CD14-positive monocyte (primary cell): ENCODE data around the gene DLK2. TPM values are rescaled to one million over a fixed set of nuclear protein-coding genes. Genes with fewer than 3 reads are reported as not detected.
"Not testable (repeated sequence)": the region's sequence is repeated elsewhere in the genome, so short reads cannot be mapped to it uniquely, and the experiment has no call there.

Experiments
- DNase-seq, 3 donors: peaks; one replicate each; pipeline ENCODE4 v3.0.0-alpha.2; 2011 to 2022
- H2AFZ ChIP-seq: 2 replicates; pipeline ENCODE4 v1.6.0; 2012; ENCODE audit warnings: mild to moderate bottlenecking, low read depth, low read length, inconsistent platforms; ENCODE audit not compliant: insufficient read depth, poor library complexity, severe bottlenecking
- H3K27ac ChIP-seq, 2 donors: 1 replicate in 1 of 2; 2 replicates in 1 of 2; pipeline ENCODE4 v1.5.1; 2012 to 2013; ENCODE audit warnings: low read length in 2 of 2, control low read depth in 1 of 2, inconsistent platforms in 1 of 2, low read depth in 1 of 2, mild to moderate bottlenecking in 1 of 2
- H3K27me3 ChIP-seq, 2 donors: one replicate each; pipeline versions ENCODE4 v1.6.0 to v1.6.1; 2011 to 2013; ENCODE audit warnings: low read length in 2 of 2; ENCODE audit not compliant: control insufficient read depth in 2 of 2, insufficient read depth in 2 of 2
- H3K36me3 ChIP-seq, 2 donors: replicated peaks in 1 of 2; 1 replicate in 1 of 2; 2 replicates in 1 of 2; pipeline versions ENCODE4 v1.5.1 to v1.6.1; 2012 to 2013; ENCODE audit warnings: low read length in 2 of 2, control low read depth in 1 of 2, inconsistent platforms in 1 of 2, mild to moderate bottlenecking in 1 of 2; ENCODE audit not compliant: insufficient read depth in 2 of 2, control insufficient read depth in 1 of 2
- H3K4me1 ChIP-seq, 2 donors: 1 replicate in 1 of 2; 2 replicates in 1 of 2; pipeline versions ENCODE4 v1.5.1 to v1.6.1; 2012 to 2013; ENCODE audit warnings: low read length in 2 of 2, control low read depth in 1 of 2, inconsistent platforms in 1 of 2, mild to moderate bottlenecking in 1 of 2, moderate library complexity in 1 of 2; ENCODE audit not compliant: insufficient read depth in 2 of 2, control insufficient read depth in 1 of 2
- H3K4me2 ChIP-seq: replicated peaks from 2 replicates; pipeline ENCODE3; 2012; ENCODE audit warnings: low read length, moderate library complexity, mild to moderate bottlenecking; ENCODE audit not compliant: poor library complexity, severe bottlenecking; ENCODE audit errors: extremely low read depth
- H3K4me3 ChIP-seq, 3 experiments: fragments of 200-600 bp in 1 of 3; sonication (generic) in 1 of 3; replicated peaks in 1 of 3; 1 replicate in 2 of 3; 2 replicates in 1 of 3; pipeline ENCODE4 v1.5.1; 2011 to 2013; ENCODE audit warnings: low read length in 3 of 3, mild to moderate bottlenecking in 3 of 3, control low read depth in 2 of 3, low read depth in 2 of 3, inconsistent platforms in 1 of 3, moderate library complexity in 1 of 3
- H3K79me2 ChIP-seq: 2 replicates; pipeline ENCODE4 v1.6.0; 2012; ENCODE audit warnings: mild to moderate bottlenecking, control low read depth, inconsistent platforms, low read length, moderate library complexity; ENCODE audit not compliant: insufficient read depth
- H3K9ac ChIP-seq: 2 replicates; pipeline ENCODE4 v1.6.0; 2017; ENCODE audit warnings: low read length, mild to moderate bottlenecking; ENCODE audit not compliant: insufficient read depth, poor library complexity, severe bottlenecking
- H3K9me3 ChIP-seq, 2 donors: replicated peaks in 1 of 2; 1 replicate in 1 of 2; 2 replicates in 1 of 2; pipeline versions ENCODE4 v1.5.1 to v1.6.1; 2012 to 2013; ENCODE audit warnings: low read length in 2 of 2, control low read depth in 1 of 2; ENCODE audit not compliant: control insufficient read depth in 1 of 2, insufficient read depth in 1 of 2
- H4K20me1 ChIP-seq: 2 replicates; pipeline ENCODE4 v1.6.0; 2012; ENCODE audit warnings: mild to moderate bottlenecking, low read length, control low read depth, moderate library complexity; ENCODE audit not compliant: insufficient read depth
- H3K27ac Mint-ChIP-seq, 7 donors: one replicate each; pipeline ENCODE4 v1.8.0; 2020; ENCODE audit warnings: mild to moderate bottlenecking in 7 of 7, mixed read lengths in 7 of 7, moderate library complexity in 6 of 7, inconsistent platforms in 2 of 7
- H3K27me3 Mint-ChIP-seq, 3 donors: one replicate each; pipeline ENCODE4 v1.8.0; 2021 to 2022; ENCODE audit warnings: low read depth in 3 of 3, mild to moderate bottlenecking in 3 of 3, mixed read lengths in 3 of 3, moderate library complexity in 3 of 3, inconsistent platforms in 1 of 3
- H3K36me3 Mint-ChIP-seq, 2 donors: one replicate each; pipeline ENCODE4 v1.8.0; 2020; ENCODE audit warnings: mixed read lengths in 2 of 2, inconsistent platforms in 1 of 2, mild to moderate bottlenecking in 1 of 2
- H3K4me1 Mint-ChIP-seq: one replicate; pipeline ENCODE4 v1.8.0; 2020; ENCODE audit warnings: mild to moderate bottlenecking, mixed read lengths
- H3K4me3 Mint-ChIP-seq, 2 donors: one replicate each; pipeline ENCODE4 v1.8.0; 2020; ENCODE audit warnings: mild to moderate bottlenecking in 2 of 2, mixed read lengths in 2 of 2, moderate library complexity in 1 of 2
- H3K9me3 Mint-ChIP-seq, 7 donors: one replicate each; pipeline ENCODE4 v1.8.0; 2020 to 2022; ENCODE audit warnings: mixed read lengths in 7 of 7, mild to moderate bottlenecking in 6 of 7, moderate library complexity in 6 of 7, inconsistent platforms in 2 of 7
- CTCF ChIP-seq: fragments of 200-600 bp; IDR thresholded peaks from one replicate; pipeline ENCODE4 v1.8.0; 2022; ENCODE audit warnings: antibody characterized with exemption, mild to moderate bottlenecking
- WGBS: methylation state at CpG from one replicate; pipeline ENCODE4 v1.1.5; 2013; ENCODE audit warnings: missing lambda C conversion rate; ENCODE audit not compliant: insufficient coverage; 5-methylcytosine and 5-hydroxymethylcytosine counted together
- intact Hi-C, 2 donors: fragments of 100-400 bp; cut with micrococcal nuclease; formaldehyde crosslinking; loops; one replicate each; pipeline versions ENCODE4 v1.15.0 to v1.15.1; 2023
- polyA plus RNA-seq, 3 donors: library from polyadenylated mRNA; depleted of rRNA in 1 of 3; unstranded in 2 of 3; stranded (reverse) in 1 of 3; fragments of 300-500 nt in 2 of 3; fragments of >200 nt in 1 of 3; fragmentation: Illumina TruSeq in 2 of 3; gene quantifications; 1 replicate in 2 of 3; 2 replicates in 1 of 3; pipeline ENCODE4 v1.2.3, GENCODE V29; 2012 to 2021

The DLK2 gene
- polyA plus RNA-seq, 3 donors: 0.08 TPM; not detected in 2

- no peaks in the 10 kb centered on the region for H3K79me2 ChIP-seq
- Mint-ChIP-seq H3K36me3 (no peaks in the 10 kb centered on the region), H3K4me3 (no peak overlapping the region), H3K4me1 (no peaks in the 10 kb centered on the region), H3K27me3 (peaks cover 7 to 26% (median 10%) of the 10 kb centered on the region in 3 donors), H3K27ac (no peak overlapping the region), H3K9me3 (peaks cover 0 to 14% (median 11%) of the 10 kb centered on the region in 7 donors)
- H4K20me1 ChIP-seq: no peaks in the 10 kb centered on the region
- DNase-seq: no peak
- no peaks in the 10 kb centered on the region for H3K36me3 ChIP-seq
- H3K9me3 ChIP-seq: peaks cover 0 to 15% of the 10 kb centered on the region in 2 donors
- H3K4me2 ChIP-seq: no peak overlapping the region
- no peak overlapping the region for H3K9ac ChIP-seq
- H3K4me3 ChIP-seq: no peak overlapping the region
- no peaks in the 10 kb centered on the region for H3K4me1 ChIP-seq
- H2AFZ ChIP-seq: no peak overlapping the region
- no peak overlapping the region for H3K27ac ChIP-seq
- WGBS: 100% methylated on average over 2 of the region's 2 CpGs
- intact Hi-C loops: no loop called here
- no peak for TF ChIP-seq CTCF
- H3K27me3 ChIP-seq: peaks cover 0 to 5% of the 10 kb centered on the region in 2 donors
Observed at GRCh38 chr6:43413002-43413401, 42.3 kb downstream of the DLK2 start.

- peaks cover 0 to 15% of the 10 kb centered on the region in 2 donors for H3K9me3 ChIP-seq
- H3K79me2 ChIP-seq: no peaks in the 10 kb centered on the region
- intact Hi-C loops: no loop called here
- H3K36me3 ChIP-seq: no peaks in the 10 kb centered on the region
- peaks cover 9 to 26% (median 13%) of the 10 kb centered on the region in 3 donors for H3K27me3 Mint-ChIP-seq
- no peak overlapping the region for H3K4me2 ChIP-seq
- no peak overlapping the region for H3K27ac Mint-ChIP-seq
- no peaks in the 10 kb centered on the region for H3K36me3 Mint-ChIP-seq
- no peak overlapping the region for H3K4me3 Mint-ChIP-seq
- no peak for DNase-seq
- H3K9me3 Mint-ChIP-seq: peaks cover 0 to 14% (median 11%) of the 10 kb centered on the region in 7 donors
- 100% methylated on average over 1 of the region's 5 CpGs for WGBS
- no peak for TF ChIP-seq CTCF
- H3K4me1 Mint-ChIP-seq: no peaks in the 10 kb centered on the region
- H3K27me3 ChIP-seq: peaks cover 0 to 4% of the 10 kb centered on the region in 2 donors
- H3K9ac ChIP-seq: no peak overlapping the region
- no peaks in the 10 kb centered on the region for H3K4me1 ChIP-seq
- no peaks in the 10 kb centered on the region for H4K20me1 ChIP-seq
- H2AFZ ChIP-seq: no peak overlapping the region
- H3K27ac ChIP-seq: no peak overlapping the region
- no peak overlapping the region for H3K4me3 ChIP-seq
Observed at GRCh38 chr6:43412541-43412940, 42.8 kb downstream of the DLK2 start.

GRCh38 chr6:43410776-43411175, 44.6 kb downstream of the DLK2 start:
- no CpG with 5 or more reads among the region's 1 CpG for WGBS

More at GRCh38 chr6:43410776-43411175, 44.6 kb downstream of the DLK2 start:
- H3K4me1 ChIP-seq, H3K36me3 ChIP-seq, H3K4me3 ChIP-seq, H3K4me3 Mint-ChIP-seq, H3K4me2 ChIP-seq, intact Hi-C loops, H3K27ac Mint-ChIP-seq, H3K27me3 ChIP-seq, H3K79me2 ChIP-seq, H3K27ac ChIP-seq, H3K9ac ChIP-seq, H4K20me1 ChIP-seq, H2AFZ ChIP-seq, DNase-seq, H3K4me1 Mint-ChIP-seq, H3K36me3 Mint-ChIP-seq: not testable (repeated sequence)
- Mint-ChIP-seq H3K9me3 (peaks cover 0 to 18% (median 14%) of the 10 kb centered on the region in 7 donors), H3K27me3 (peaks cover 9 to 17% (median 9%) of the 10 kb centered on the region in 3 donors)
- H3K9me3 ChIP-seq: peaks cover 0 to 15% of the 10 kb centered on the region in 2 donors
